Activated naive CD4-positive, alpha-beta T cell treated with anti-CD3 and anti-CD28 coated beads, Interleukin-2, amount 50 U/mL, for 72 hours (primary cell): Measurements from ENCODE around the gene CEP128. TPM values are rescaled to one million over a fixed set of nuclear protein-coding genes. Genes with fewer than 3 reads are reported as not detected.

Experiments
- ATAC-seq, 2 donors: fragments of 150-1000 bp; cut with Tn5 transposase; 2 replicates each; pipeline ENCODE4 v1.10.0; 2021; ENCODE audit warnings: mild to moderate bottlenecking in 2 of 2, moderate library complexity in 2 of 2
- DNase-seq, 2 donors: peaks; one replicate each; pipeline ENCODE4 v3.0.0; 2021 to 2022; ENCODE audit warnings: low spot score in 2 of 2
- H3K27ac Mint-ChIP-seq, 2 donors: one replicate each; pipeline ENCODE4 v1.8.0; 2022; ENCODE audit warnings: mild to moderate bottlenecking in 2 of 2, mixed read lengths in 2 of 2
- H3K36me3 Mint-ChIP-seq, 2 donors: one replicate each; pipeline ENCODE4 v1.8.0; 2022; ENCODE audit warnings: mixed read lengths in 2 of 2
- H3K9me3 Mint-ChIP-seq, 2 donors: one replicate each; pipeline ENCODE4 v1.8.0; 2022; ENCODE audit warnings: mixed read lengths in 2 of 2
- total RNA-seq, 2 donors: library from RNA; stranded (reverse); gene quantifications; one replicate each; pipeline ENCODE4 v1.2.3, GENCODE V29; 2022

Gene CEP128
- total RNA-seq, 2 donors from 2014 or later = 11.5 to 33.3 TPM

DNA sequence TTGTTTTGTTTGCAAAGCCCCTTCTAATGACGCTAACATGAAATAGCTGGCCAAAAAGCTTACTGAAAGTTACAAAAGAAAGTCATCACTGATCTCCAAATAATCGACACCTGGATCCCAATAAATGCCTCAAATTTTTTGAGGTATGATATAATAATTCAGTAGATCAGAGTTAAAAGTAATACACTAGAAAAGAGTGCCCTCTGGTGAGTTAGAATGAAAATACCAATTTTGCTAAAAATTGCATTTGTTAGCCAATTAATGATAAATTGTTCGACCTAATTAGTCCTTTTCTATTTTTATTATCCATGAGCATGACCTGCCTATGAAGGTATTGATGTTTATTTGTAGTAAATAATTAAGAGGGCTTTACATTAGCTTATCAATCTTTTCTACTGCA is 78.6 kb downstream of the CEP128 start:
- H3K36me3 Mint-ChIP-seq = peaks cover 8 to 19% of the 10 kb centered on the region in 2 donors
- ATAC-seq (no peak), DNase-seq (no peak)
- peaks cover 6 to 12% of the 10 kb centered on the region in 2 donors for H3K9me3 Mint-ChIP-seq
- no peak overlapping the region for H3K27ac Mint-ChIP-seq

GRCh38 chr14:80862541-80862940 is 79.0 kb downstream of the CEP128 start:
- Mint-ChIP-seq H3K36me3 (peaks cover 4 to 15% of the 10 kb centered on the region in 2 donors), H3K27ac (no peak overlapping the region), H3K9me3 (peaks cover 3 to 7% of the 10 kb centered on the region in 2 donors)
- DNase-seq (no peak), ATAC-seq (no peak)

DNA sequence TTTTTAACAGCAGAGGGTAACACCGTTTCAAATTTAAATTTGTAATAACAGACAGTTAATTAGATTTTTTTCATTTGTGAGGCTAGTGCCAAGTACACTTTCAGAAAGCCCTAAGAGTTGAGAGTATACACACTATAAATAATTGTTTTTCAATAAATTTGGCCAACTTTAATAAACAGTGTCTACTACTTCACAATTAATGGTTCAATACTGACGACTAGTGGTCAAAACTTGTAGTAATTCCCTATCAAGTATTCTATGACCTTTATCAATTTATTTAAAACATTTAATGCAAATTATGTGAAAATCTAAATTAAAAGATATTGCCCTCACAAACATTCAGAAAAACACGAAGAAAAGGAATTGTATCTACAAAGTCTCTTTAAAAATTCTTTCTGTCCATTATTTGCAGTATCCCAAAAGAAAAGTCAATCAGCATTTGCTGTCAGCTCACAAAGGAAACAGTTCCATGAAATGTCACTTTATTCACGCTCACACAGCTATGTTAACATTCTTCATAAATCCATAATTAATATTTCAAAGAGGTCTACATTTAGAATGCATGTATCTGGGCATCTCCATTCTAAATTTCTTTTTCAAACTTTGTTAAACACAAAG is 91.2 kb downstream of the CEP128 start:
- DNase-seq = no peak
- no peaks in the 10 kb centered on the region for H3K36me3 Mint-ChIP-seq
- no peak for ATAC-seq
- no peak overlapping the region for H3K27ac Mint-ChIP-seq
- no peaks in the 10 kb centered on the region for H3K9me3 Mint-ChIP-seq

- Mint-ChIP-seq H3K36me3 (no peaks in the 10 kb centered on the region), H3K27ac (no peak overlapping the region), H3K9me3 (no peaks in the 10 kb centered on the region)
- no peak for DNase-seq
- ATAC-seq = no peak
These were observed 94.5 kb downstream of the CEP128 start for GRCh38 chr14:80847070-80847469.

GRCh38 chr14:80845856-80846255 is 95.7 kb downstream of the CEP128 start:
- DNase-seq (no peak), ATAC-seq (no peak)
- Mint-ChIP-seq H3K9me3 (no peaks in the 10 kb centered on the region), H3K27ac (no peak overlapping the region), H3K36me3 (no peaks in the 10 kb centered on the region)

DNA sequence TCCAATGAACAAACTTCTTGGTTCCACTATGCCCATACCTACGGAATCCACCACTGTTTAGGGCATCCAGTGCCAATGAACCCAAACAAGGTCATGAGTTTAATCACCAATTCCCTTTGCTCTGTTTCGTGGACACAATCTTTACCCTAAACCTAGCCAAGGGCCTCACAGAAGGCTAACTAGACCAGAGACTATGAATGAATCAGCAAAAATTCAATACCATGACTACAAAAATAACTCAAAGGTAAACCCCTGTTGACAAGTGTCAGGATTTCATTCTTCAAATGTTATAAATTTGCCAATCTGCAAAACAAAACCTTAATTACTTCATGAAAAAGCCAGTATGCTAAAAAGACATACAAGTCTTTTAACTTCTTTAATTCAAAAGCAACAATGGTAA is 96.7 kb downstream of the CEP128 start:
- Mint-ChIP-seq H3K36me3 (no peaks in the 10 kb centered on the region), H3K27ac (no peak overlapping the region), H3K9me3 (no peaks in the 10 kb centered on the region)
- DNase-seq (no peak), ATAC-seq (no peak)

DNA sequence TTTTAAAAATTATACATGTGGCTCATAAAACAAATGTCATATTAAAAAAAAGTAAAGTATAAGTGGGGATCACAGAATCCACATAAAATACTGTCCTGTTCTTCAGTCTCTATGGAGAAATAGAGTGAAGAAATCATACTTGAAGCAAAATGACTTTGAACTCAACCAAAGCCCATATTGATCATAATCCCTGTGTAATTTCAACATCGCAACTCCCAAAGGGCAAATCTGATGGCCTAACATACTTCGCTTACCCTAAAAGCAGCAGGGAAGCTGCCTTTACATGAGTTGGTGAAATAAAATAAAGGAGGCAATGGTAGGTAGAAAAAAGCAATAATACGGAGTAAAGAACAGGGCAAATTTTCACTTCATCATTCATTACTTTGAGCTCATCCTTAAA is 101.8 kb downstream of the CEP128 start:
- H3K36me3 Mint-ChIP-seq = no peaks in the 10 kb centered on the region
- H3K9me3 Mint-ChIP-seq = no peaks in the 10 kb centered on the region
- ATAC-seq (no peak), DNase-seq (no peak)
- H3K27ac Mint-ChIP-seq = no peak overlapping the region

- Mint-ChIP-seq H3K27ac (no peak overlapping the region), H3K9me3 (peaks cover 21 to 23% of the 10 kb centered on the region in 2 donors), H3K36me3 (peaks cover 20 to 21% of the 10 kb centered on the region in 2 donors)
- ATAC-seq = no peak
- no peak for DNase-seq
These were observed 131.9 kb downstream of the CEP128 start for GRCh38 chr14:80809663-80810062.

GRCh38 chr14:80805136-80805535 is 136.4 kb downstream of the CEP128 start:
- no peak for DNase-seq
- ATAC-seq = no peak
- H3K36me3 Mint-ChIP-seq = peaks cover 19 to 28% of the 10 kb centered on the region in 2 donors
- no peak overlapping the region for H3K27ac Mint-ChIP-seq
- H3K9me3 Mint-ChIP-seq = peaks cover 13 to 24% of the 10 kb centered on the region in 2 donors

- ATAC-seq = peak; percentile 31 to 77
- DNase-seq = no peak
- peaks cover 10 to 11% of the 10 kb centered on the region in 2 donors for H3K9me3 Mint-ChIP-seq
- no peak overlapping the region for H3K27ac Mint-ChIP-seq
- peaks cover 13 to 19% of the 10 kb centered on the region in 2 donors for H3K36me3 Mint-ChIP-seq
These were observed 142.7 kb downstream of the CEP128 start for GRCh38 chr14:80798878-80799277.

DNA sequence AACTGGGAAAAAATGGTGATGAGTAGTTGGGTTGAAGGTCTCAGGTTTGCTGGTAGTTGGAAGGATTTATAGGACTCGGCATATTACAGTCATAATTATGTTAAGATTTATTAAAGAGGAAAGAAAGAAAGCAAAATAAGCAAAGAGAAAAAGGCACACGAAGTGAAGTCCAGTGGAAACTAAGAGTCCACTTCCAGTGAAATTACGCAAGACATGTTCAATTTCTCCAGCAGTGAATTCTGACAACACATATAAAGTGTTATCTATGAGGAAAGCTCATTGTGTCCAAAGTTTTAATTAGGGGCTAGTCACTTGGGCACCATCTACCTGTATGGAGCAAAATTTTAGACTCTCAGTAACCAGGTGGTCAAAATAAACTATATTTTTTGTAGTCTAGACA is 143.3 kb downstream of the CEP128 start:
- no peak for ATAC-seq

DNA sequence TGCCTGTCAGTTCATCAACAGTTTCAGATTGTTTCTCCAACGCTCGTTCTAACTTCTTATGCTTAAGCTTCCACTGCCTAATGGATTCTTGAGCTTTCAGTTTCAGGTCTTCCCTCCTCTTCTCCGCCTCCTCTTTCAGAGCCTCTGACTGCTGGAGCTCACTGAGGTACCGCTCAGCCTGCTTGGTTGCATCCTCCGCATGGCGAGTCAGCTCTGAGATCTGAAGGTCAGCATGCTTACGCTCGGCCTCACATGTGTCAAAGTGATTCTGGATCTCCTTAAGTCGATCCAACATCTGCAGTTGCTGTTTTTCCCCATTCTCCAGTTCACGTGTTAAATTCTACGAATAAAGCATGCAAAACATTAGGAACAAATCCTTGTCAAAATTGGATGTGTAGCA is 148.8 kb downstream of the CEP128 start:
- peaks cover 0 to 5% of the 10 kb centered on the region in 2 donors for H3K9me3 Mint-ChIP-seq
- DNase-seq = no peak
- ATAC-seq = no peak

More for the DNA sequence above, 143.3 kb downstream of the CEP128 start:
- Mint-ChIP-seq H3K36me3 (peaks cover 13 to 19% of the 10 kb centered on the region in 2 donors), H3K27ac (no peak overlapping the region), H3K9me3 (peaks cover 10 to 11% of the 10 kb centered on the region in 2 donors)
- no peak for DNase-seq

GRCh38 chr14:80787876-80788275 is 153.7 kb downstream of the CEP128 start:
- DNase-seq (no peak), ATAC-seq (no peak)
- no peak overlapping the region for H3K27ac Mint-ChIP-seq
- H3K9me3 Mint-ChIP-seq = no peaks in the 10 kb centered on the region
- peaks cover 11 to 18% of the 10 kb centered on the region in 2 donors for H3K36me3 Mint-ChIP-seq

More for the DNA sequence above, 148.8 kb downstream of the CEP128 start:
- Mint-ChIP-seq H3K36me3 (peaks cover 5 to 13% of the 10 kb centered on the region in 2 donors), H3K27ac (no peak overlapping the region)

- ATAC-seq = no peak
These were observed 156.7 kb downstream of the CEP128 start for GRCh38 chr14:80784820-80785219.

GRCh38 chr14:80781972-80782367 is 159.6 kb downstream of the CEP128 start:
- no peak for ATAC-seq
- Mint-ChIP-seq H3K36me3 (peaks cover 7 to 8% of the 10 kb centered on the region in 2 donors), H3K9me3 (no peaks in the 10 kb centered on the region), H3K27ac (no peak overlapping the region)
- no peak for DNase-seq

More at GRCh38 chr14:80784820-80785219, 156.7 kb downstream of the CEP128 start:
- Mint-ChIP-seq H3K36me3 (peaks cover 8 to 16% of the 10 kb centered on the region in 2 donors), H3K27ac (no peak overlapping the region), H3K9me3 (no peaks in the 10 kb centered on the region)
- no peak for DNase-seq

DNA sequence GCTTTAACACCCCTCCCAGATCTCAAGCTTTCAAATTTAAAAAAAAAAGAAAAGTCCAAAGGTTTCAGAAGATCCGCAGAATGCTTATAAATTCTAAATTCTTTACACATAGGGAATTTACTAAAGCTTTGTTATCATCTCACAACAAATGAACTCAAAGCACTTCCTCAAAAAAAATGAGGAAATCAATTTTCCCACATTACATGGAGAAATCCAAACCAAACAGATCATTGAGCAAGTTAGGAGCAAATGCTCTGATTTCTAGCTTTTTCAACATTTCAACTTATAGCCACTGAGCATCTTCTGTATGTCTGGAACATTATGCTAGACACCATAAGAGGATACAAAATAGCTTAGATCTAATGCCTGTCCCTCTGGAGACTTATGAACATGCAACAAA is 161.0 kb downstream of the CEP128 start:
- no peak for DNase-seq
- no peaks in the 10 kb centered on the region for H3K9me3 Mint-ChIP-seq
- H3K36me3 Mint-ChIP-seq = peaks cover 7 to 8% of the 10 kb centered on the region in 2 donors
- ATAC-seq = no peak
- no peak overlapping the region for H3K27ac Mint-ChIP-seq

DNA sequence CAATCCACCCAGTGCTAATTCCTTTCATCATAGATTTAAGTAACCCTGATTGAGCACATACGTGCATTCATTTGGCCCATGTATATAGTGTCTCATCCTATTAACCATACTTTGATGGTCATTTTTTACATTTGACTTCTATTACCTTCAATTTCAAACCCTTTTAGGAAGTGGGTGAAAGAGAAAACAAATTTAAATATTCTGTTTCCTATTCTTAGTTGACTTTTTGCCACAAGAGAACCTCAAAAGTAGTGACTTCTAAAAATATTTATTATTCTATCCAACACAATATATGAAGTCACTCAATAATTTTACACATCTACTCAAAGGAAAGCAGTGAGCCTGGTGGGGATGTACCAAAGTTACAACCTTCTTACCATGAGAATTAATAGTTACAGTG is 164.9 kb downstream of the CEP128 start:
- H3K9me3 Mint-ChIP-seq = no peaks in the 10 kb centered on the region
- H3K36me3 Mint-ChIP-seq = no peaks in the 10 kb centered on the region
- ATAC-seq = no peak
- no peak overlapping the region for H3K27ac Mint-ChIP-seq
- no peak for DNase-seq

GRCh38 chr14:80776186-80776585 is 165.4 kb downstream of the CEP128 start:
- no peak for DNase-seq
- Mint-ChIP-seq H3K36me3 (no peaks in the 10 kb centered on the region), H3K9me3 (no peaks in the 10 kb centered on the region), H3K27ac (no peak overlapping the region)
- ATAC-seq = no peak
